WTC11 (cell line): ENCODE results near the gene NUMBL. TPM values are rescaled to one million over a fixed set of nuclear protein-coding genes. Genes with fewer than 3 reads are reported as not detected.

ENCODE experiments used
- ATAC-seq: fragments of 200-7000 bp; cut with Tn5 transposase; 2 replicates; pipeline ENCODE4 v1.10.0; 2021; ENCODE audit warnings: mild to moderate bottlenecking, moderate library complexity
- CTCF ChIA-PET: fragments of 300-600 bp; sonication (Branson Sonifier 250); formaldehyde crosslinking; loops from one replicate; lab custom pipeline; 2021; ENCODE audit warnings: antibody characterized with exemption; lab: Charles Lee
- POLR2A ChIA-PET: fragments of 350-600 bp; sonication (Branson Sonifier 250); formaldehyde crosslinking; loops from one replicate; lab custom pipeline; 2021; ENCODE audit warnings: antibody characterized with exemption; lab: Charles Lee
- DNase-seq: peaks from one replicate; pipeline ENCODE4 v3.0.0; 2021; ENCODE audit warnings: low spot score
- H3K27ac Mint-ChIP-seq: 2 replicates; pipeline ENCODE4 v1.8.0; 2021; ENCODE audit warnings: mixed read lengths
- H3K27me3 Mint-ChIP-seq: 2 replicates; pipeline ENCODE4 v1.8.0; 2021; ENCODE audit warnings: low read depth, mild to moderate bottlenecking, moderate library complexity, mixed read lengths
- H3K36me3 Mint-ChIP-seq: 2 replicates; pipeline ENCODE4 v1.8.0; 2021; ENCODE audit warnings: mixed read lengths
- H3K4me1 Mint-ChIP-seq: 2 replicates; pipeline ENCODE4 v1.8.0; 2022; ENCODE audit warnings: mixed read lengths
- H3K4me3 Mint-ChIP-seq: 2 replicates; pipeline ENCODE4 v1.8.0; 2021; ENCODE audit warnings: mild to moderate bottlenecking, moderate library complexity, mixed read lengths
- H3K9me3 Mint-ChIP-seq: 2 replicates; pipeline ENCODE4 v1.8.0; 2021; ENCODE audit warnings: mixed read lengths
- ARID4B ChIP-seq: sonication (generic); formaldehyde crosslinking; IDR thresholded peaks from 2 replicates; pipeline ENCODE4 v1.8.0; 2023; ENCODE audit warnings: missing genetic modification reagents, mild to moderate bottlenecking, borderline replicate concordance
- ATF1 ChIP-seq: sonication (generic); formaldehyde crosslinking; IDR thresholded peaks from 2 replicates; pipeline ENCODE4 v1.8.1; 2023; ENCODE audit warnings: mild to moderate bottlenecking, moderate library complexity, missing genetic modification reagents
- ATF3 ChIP-seq: sonication (generic); formaldehyde crosslinking; conservative IDR thresholded peaks from 2 replicates; pipeline ENCODE4 v1.8.1; 2022; ENCODE audit warnings: mild to moderate bottlenecking, missing genetic modification reagents
- CBFB ChIP-seq: sonication (generic); formaldehyde crosslinking; IDR thresholded peaks from 2 replicates; pipeline ENCODE4 v1.8.1; 2022; ENCODE audit warnings: mild to moderate bottlenecking, low read depth, missing genetic modification reagents
- HMGA2 ChIP-seq: fragments of 250-450 bp; sonication (Bioruptor Pico); IDR thresholded peaks from 2 replicates; pipeline ENCODE4 v1.4.0; 2021; ENCODE audit warnings: mild to moderate bottlenecking, moderate library complexity
- IRF1 ChIP-seq: sonication (generic); formaldehyde crosslinking; IDR thresholded peaks from 2 replicates; pipeline ENCODE4 v1.8.0; 2023; ENCODE audit warnings: missing genetic modification reagents
- NR3C1 ChIP-seq: sonication (generic); formaldehyde crosslinking; conservative IDR thresholded peaks from 2 replicates; pipeline ENCODE4 v1.8.1; 2023; ENCODE audit warnings: low read depth, mild to moderate bottlenecking, missing genetic modification reagents
- PREB ChIP-seq: sonication (generic); formaldehyde crosslinking; IDR thresholded peaks from 2 replicates; pipeline ENCODE4 v1.8.1; 2022; ENCODE audit warnings: mild to moderate bottlenecking, missing genetic modification reagents, moderate library complexity, borderline replicate concordance
- RORB ChIP-seq: fragments of 250-450 bp; sonication (Bioruptor Pico); IDR thresholded peaks from 2 replicates; pipeline ENCODE4 v1.9.0; 2021; ENCODE audit warnings: mild to moderate bottlenecking
- SMAD3 ChIP-seq: sonication (generic); formaldehyde crosslinking; IDR thresholded peaks from 2 replicates; pipeline ENCODE4 v1.8.0; 2022; ENCODE audit warnings: missing genetic modification reagents, mild to moderate bottlenecking, borderline replicate concordance
- SOX15 ChIP-seq: fragments of 250-450 bp; sonication (Bioruptor Pico); IDR thresholded peaks from 2 replicates; pipeline ENCODE4 v1.9.0; 2021; ENCODE audit warnings: mild to moderate bottlenecking
- SP1 ChIP-seq: sonication (generic); formaldehyde crosslinking; conservative IDR thresholded peaks from 2 replicates; pipeline ENCODE4 v1.8.1; 2022; ENCODE audit warnings: missing genetic modification reagents
- ZNF232 ChIP-seq: sonication (generic); formaldehyde crosslinking; IDR thresholded peaks from 2 replicates; pipeline ENCODE4 v1.8.0; 2022; ENCODE audit warnings: mild to moderate bottlenecking, missing genetic modification reagents
- ZNF423 ChIP-seq: fragments of 250-450 bp; sonication (Bioruptor Pico); IDR thresholded peaks from 2 replicates; pipeline ENCODE4 v2.1.2; 2022; ENCODE audit warnings: mild to moderate bottlenecking, moderate library complexity
- ZNF425 ChIP-seq: fragments of 250-450 bp; sonication (Bioruptor Pico); conservative IDR thresholded peaks from 2 replicates; pipeline ENCODE4 v1.9.0; 2021; ENCODE audit warnings: mild to moderate bottlenecking
- ZSCAN18 ChIP-seq: fragments of 250-450 bp; sonication (Bioruptor Pico); IDR thresholded peaks from 2 replicates; pipeline ENCODE4 v2.1.2; 2022; ENCODE audit warnings: mild to moderate bottlenecking, moderate library complexity
- total RNA-seq: library from RNA; stranded (reverse); gene quantifications from 3 replicates; pipeline ENCODE4 v1.2.3, GENCODE V29; 2021
- TF ChIP-seq, protein P1 (sequence below): sonication (generic); formaldehyde crosslinking; IDR thresholded peaks from 2 replicates; pipeline ENCODE4 v1.8.1; 2023; ENCODE audit warnings: mild to moderate bottlenecking, moderate library complexity, missing genetic modification reagents
- TF ChIP-seq, protein P2 (sequence below): fragments of 250-450 bp; sonication (Bioruptor Pico); IDR thresholded peaks from 2 replicates; pipeline ENCODE4 v1.8.0; 2021; ENCODE audit warnings: mild to moderate bottlenecking
- TF ChIP-seq, protein P3 (sequence below): sonication (generic); formaldehyde crosslinking; IDR thresholded peaks from 2 replicates; pipeline ENCODE4 v1.8.1; 2022; ENCODE audit warnings: low read depth, missing genetic modification reagents, borderline replicate concordance

The NUMBL gene
- total RNA-seq, 1 experiment from 2014 or later, result 30.3 TPM

DNA sequence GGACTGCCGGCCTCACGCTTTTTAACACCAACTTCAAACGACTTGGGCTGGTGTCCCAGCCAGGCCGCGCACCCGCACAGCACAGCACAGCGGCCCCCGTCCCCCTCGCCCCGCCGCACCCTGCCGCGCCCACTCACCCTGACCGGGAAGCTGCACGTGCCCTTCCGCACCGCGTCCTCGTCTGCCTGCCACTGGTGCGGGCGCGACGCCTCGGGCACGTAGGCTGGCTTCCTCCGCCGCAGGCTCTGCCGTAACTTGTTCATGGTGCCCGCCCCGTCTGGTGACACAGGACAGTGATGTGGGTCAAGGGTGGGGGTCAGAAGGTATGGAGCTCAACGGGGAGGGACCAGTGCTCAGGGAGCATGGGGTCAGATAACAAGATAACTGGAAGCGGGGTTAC, 6.2 kb downstream of the NUMBL start:
- TF ChIP-seq ZNF232 (no peak), SMAD3 (CRISPR knock-in tag) (no peak), HMGA2 (CRISPR knock-in tag) (no peak), ZNF425 (CRISPR knock-in tag) (no peak), CBFB (no peak), ATF3 (CRISPR knock-in tag) (no peak), ZSCAN18 (CRISPR knock-in tag) (no peak), ATF1 (CRISPR knock-in tag) (no peak), RORB (CRISPR knock-in tag) (no peak), IRF1 (CRISPR knock-in tag) (no peak), ZNF423 (CRISPR knock-in tag) (no peak), ARID4B (CRISPR knock-in tag) (no peak), SP1 (CRISPR knock-in tag) (no peak), NR3C1 (CRISPR knock-in tag) (no peak), PREB (no peak), SOX15 (CRISPR knock-in tag) (no peak)
- TF ChIP-seq, protein P1, sequence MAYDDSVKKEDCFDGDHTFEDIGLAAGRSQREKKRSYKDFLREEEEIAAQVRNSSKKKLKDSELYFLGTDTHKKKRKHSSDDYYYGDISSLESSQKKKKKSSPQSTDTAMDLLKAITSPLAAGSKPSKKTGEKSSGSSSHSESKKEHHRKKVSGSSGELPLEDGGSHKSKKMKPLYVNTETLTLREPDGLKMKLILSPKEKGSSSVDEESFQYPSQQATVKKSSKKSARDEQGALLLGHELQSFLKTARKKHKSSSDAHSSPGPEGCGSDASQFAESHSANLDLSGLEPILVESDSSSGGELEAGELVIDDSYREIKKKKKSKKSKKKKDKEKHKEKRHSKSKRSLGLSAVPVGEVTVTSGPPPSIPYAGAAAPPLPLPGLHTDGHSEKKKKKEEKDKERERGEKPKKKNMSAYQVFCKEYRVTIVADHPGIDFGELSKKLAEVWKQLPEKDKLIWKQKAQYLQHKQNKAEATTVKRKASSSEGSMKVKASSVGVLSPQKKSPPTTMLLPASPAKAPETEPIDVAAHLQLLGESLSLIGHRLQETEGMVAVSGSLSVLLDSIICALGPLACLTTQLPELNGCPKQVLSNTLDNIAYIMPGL (CRISPR knock-in tag), result no peak
- TF ChIP-seq, protein P2, sequence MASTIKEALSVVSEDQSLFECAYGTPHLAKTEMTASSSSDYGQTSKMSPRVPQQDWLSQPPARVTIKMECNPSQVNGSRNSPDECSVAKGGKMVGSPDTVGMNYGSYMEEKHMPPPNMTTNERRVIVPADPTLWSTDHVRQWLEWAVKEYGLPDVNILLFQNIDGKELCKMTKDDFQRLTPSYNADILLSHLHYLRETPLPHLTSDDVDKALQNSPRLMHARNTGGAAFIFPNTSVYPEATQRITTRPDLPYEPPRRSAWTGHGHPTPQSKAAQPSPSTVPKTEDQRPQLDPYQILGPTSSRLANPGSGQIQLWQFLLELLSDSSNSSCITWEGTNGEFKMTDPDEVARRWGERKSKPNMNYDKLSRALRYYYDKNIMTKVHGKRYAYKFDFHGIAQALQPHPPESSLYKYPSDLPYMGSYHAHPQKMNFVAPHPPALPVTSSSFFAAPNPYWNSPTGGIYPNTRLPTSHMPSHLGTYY (CRISPR knock-in tag), result no peak
- TF ChIP-seq, protein P3, sequence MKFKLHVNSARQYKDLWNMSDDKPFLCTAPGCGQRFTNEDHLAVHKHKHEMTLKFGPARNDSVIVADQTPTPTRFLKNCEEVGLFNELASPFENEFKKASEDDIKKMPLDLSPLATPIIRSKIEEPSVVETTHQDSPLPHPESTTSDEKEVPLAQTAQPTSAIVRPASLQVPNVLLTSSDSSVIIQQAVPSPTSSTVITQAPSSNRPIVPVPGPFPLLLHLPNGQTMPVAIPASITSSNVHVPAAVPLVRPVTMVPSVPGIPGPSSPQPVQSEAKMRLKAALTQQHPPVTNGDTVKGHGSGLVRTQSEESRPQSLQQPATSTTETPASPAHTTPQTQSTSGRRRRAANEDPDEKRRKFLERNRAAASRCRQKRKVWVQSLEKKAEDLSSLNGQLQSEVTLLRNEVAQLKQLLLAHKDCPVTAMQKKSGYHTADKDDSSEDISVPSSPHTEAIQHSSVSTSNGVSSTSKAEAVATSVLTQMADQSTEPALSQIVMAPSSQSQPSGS, result no peak
- Mint-ChIP-seq H3K27ac (no peak overlapping the region; the same call in 1 of the 2 replicates), H3K4me1 (no peaks in the 10 kb centered on the region), H3K36me3 (peaks cover 31% of the 10 kb centered on the region), H3K27me3 (no peaks in the 10 kb centered on the region), H3K9me3 (no peaks in the 10 kb centered on the region), H3K4me3 (no peak overlapping the region)
- CTCF ChIA-PET, result interaction anchor here (0.6 to 0.8 kb wide), 2 partner anchors 49 to 216 kb away, joined by 3 to 4 read pairs; no protein-coding TSS in a partner anchor
- POLR2A ChIA-PET, result no interaction called here
- DNase-seq (no peak), ATAC-seq (no peak)
